ENCODE data around the gene INTS1. TPM values are rescaled to one million over a fixed set of nuclear protein-coding genes. Genes with fewer than 3 reads are reported as not detected.

Gene INTS1
- total RNA-seq, 1 experiment from 2014 or later = 122 TPM

- intact Hi-C loops (cut with micrococcal nuclease; ENCODE audit: unreplicated experiment) = no loop called here
- Histone ChIP-seq H3K4me3 (ENCODE audit: low read depth, low read length) (no peak overlapping the region), H3K9me3 (no peaks in the 10 kb centered on the region), H3K36me3 (ENCODE audit: control insufficient read depth, insufficient read depth, low read length) (no peaks in the 10 kb centered on the region; the same call in 1 of the 2 replicates), H3K27me3 (replicated peaks; ENCODE audit: control insufficient read depth, insufficient read depth, low read length) (no peaks in the 10 kb centered on the region), H3K4me1 (no peaks in the 10 kb centered on the region)
- BruUV-seq (replicated peaks) = no TSS peak
- no peak for DNase-seq
- Mint-ChIP-seq H3K36me3 (ENCODE audit: insufficient read depth, unreplicated experiment) (no peaks in the 10 kb centered on the region), H3K4me3 (ENCODE audit: unreplicated experiment) (no peak overlapping the region), H3K27me3 (ENCODE audit: insufficient read depth, unreplicated experiment) (no peaks in the 10 kb centered on the region), H3K9me3 (ENCODE audit: unreplicated experiment) (no peaks in the 10 kb centered on the region), H3K4me1 (ENCODE audit: low read depth, unreplicated experiment) (no peaks in the 10 kb centered on the region), H3K27ac (ENCODE audit: unreplicated experiment) (no peak overlapping the region)
- ChIA-PET POLR2A (no interaction called here), CTCF (interaction anchor here (0.5 to 1.1 kb wide), 2 partner anchors 26 to 215 kb away, joined by 3 read pairs; no protein-coding TSS in a partner anchor)
- TF ChIP-seq CTCF (IDR thresholded peaks at IDR 0.05; ENCODE audit: insufficient read depth in 1 of 2, low read depth in 1 of 2, low read length in 1 of 2, severe bottlenecking in 1 of 2, unreplicated experiment in 1 of 2) = no peak
These were observed 65.4 kb downstream of the INTS1 start for GRCh38 chr7:1438821-1439220.

- H3K27me3 Mint-ChIP-seq (ENCODE audit: insufficient read depth, unreplicated experiment) = no peaks in the 10 kb centered on the region
- Histone ChIP-seq H3K36me3 (ENCODE audit: control insufficient read depth, insufficient read depth, low read length) (no peaks in the 10 kb centered on the region; the same call in 1 of the 2 replicates), H3K4me3 (ENCODE audit: low read depth, low read length) (no peak overlapping the region), H3K9me3 (no peaks in the 10 kb centered on the region), H3K4me1 (no peaks in the 10 kb centered on the region), H3K27me3 (replicated peaks; ENCODE audit: control insufficient read depth, insufficient read depth, low read length) (no peaks in the 10 kb centered on the region)
- ChIA-PET CTCF (interaction anchor here (1.1 kb wide), 1 partner anchor 215 kb away, joined by 3 read pairs; no protein-coding TSS in a partner anchor), POLR2A (interaction anchor here (0.6 kb wide), 1 partner anchor 1147 kb away, joined by 5 read pairs; no protein-coding TSS in a partner anchor)
- no peaks in the 10 kb centered on the region for H3K9me3 Mint-ChIP-seq (ENCODE audit: unreplicated experiment)
- H3K27ac Mint-ChIP-seq (ENCODE audit: unreplicated experiment) = no peak overlapping the region
- TF ChIP-seq CTCF (IDR thresholded peaks at IDR 0.05; ENCODE audit: insufficient read depth in 1 of 2, low read depth in 1 of 2, low read length in 1 of 2, severe bottlenecking in 1 of 2, unreplicated experiment in 1 of 2) = no peak
- no peaks in the 10 kb centered on the region for H3K4me1 Mint-ChIP-seq (ENCODE audit: low read depth, unreplicated experiment)
- intact Hi-C loops (cut with micrococcal nuclease; ENCODE audit: unreplicated experiment) = no loop called here
- DNase-seq = no peak
- no TSS peak for BruUV-seq (replicated peaks)
- no peaks in the 10 kb centered on the region for H3K36me3 Mint-ChIP-seq (ENCODE audit: insufficient read depth, unreplicated experiment)
- no peak overlapping the region for H3K4me3 Mint-ChIP-seq (ENCODE audit: unreplicated experiment)
These were observed 66.0 kb downstream of the INTS1 start for GRCh38 chr7:1438208-1438607.

DNA sequence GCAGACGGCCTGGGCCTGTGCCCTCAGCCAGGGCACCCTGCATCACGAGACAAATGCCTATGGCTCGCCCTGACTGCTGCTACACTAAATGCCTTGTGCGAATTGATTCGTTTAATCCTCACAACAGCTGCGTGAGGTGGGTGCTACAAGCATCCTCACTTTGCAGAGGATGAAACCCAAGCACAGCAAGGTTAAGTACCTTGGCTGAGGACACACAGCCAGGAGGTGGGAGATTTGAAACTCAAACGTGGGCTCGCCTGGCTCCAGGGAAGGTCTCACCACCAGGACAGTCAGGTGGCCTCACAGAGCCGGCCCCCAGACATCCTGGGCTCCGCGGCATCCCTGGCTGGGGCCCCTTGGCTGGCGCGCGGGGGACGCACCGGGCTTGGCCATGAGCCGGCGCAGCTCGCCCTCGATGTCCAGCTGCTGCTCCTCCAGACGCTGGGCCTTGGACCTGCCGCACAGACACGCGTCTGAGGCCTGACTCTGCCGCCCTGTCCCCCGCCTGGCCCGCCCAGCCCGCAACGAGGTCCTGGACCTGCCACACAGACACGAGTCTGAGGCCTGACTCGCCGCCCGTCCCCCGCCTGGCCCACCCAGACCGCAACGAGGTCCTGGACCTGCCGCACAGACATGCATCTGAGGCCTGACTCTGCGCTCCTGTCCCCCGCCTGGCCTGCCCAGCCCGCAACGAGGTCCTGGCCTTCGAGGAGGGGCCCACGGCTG lies 66.9 kb downstream of the INTS1 start:
- intact Hi-C loops (cut with micrococcal nuclease; ENCODE audit: unreplicated experiment) = no loop called here

More for the DNA sequence above, 66.9 kb downstream of the INTS1 start:
- no peak overlapping the region for H3K4me3 Mint-ChIP-seq (ENCODE audit: unreplicated experiment)
- no peak for TF ChIP-seq CTCF (IDR thresholded peaks at IDR 0.05; ENCODE audit: insufficient read depth in 1 of 2, low read depth in 1 of 2, low read length in 1 of 2, severe bottlenecking in 1 of 2, unreplicated experiment in 1 of 2)
- no TSS peak for BruUV-seq (replicated peaks)
- no peaks in the 10 kb centered on the region for H3K9me3 ChIP-seq
- H3K9me3 Mint-ChIP-seq (ENCODE audit: unreplicated experiment) = no peaks in the 10 kb centered on the region
- peaks cover 2% of the 10 kb centered on the region for H3K27me3 Mint-ChIP-seq (ENCODE audit: insufficient read depth, unreplicated experiment)
- no peaks in the 10 kb centered on the region for H3K36me3 Mint-ChIP-seq (ENCODE audit: insufficient read depth, unreplicated experiment)
- H3K4me1 Mint-ChIP-seq (ENCODE audit: low read depth, unreplicated experiment) = peaks cover 4% of the 10 kb centered on the region
- POLR2A ChIA-PET = no interaction called here
- no peaks in the 10 kb centered on the region; the same call in 1 of the 2 replicates for H3K36me3 ChIP-seq (ENCODE audit: control insufficient read depth, insufficient read depth, low read length)
- H3K27ac Mint-ChIP-seq (ENCODE audit: unreplicated experiment) = no peak overlapping the region
- no peaks in the 10 kb centered on the region for H3K27me3 ChIP-seq (replicated peaks; ENCODE audit: control insufficient read depth, insufficient read depth, low read length)
- H3K4me3 ChIP-seq (ENCODE audit: low read depth, low read length) = no peak overlapping the region
- DNase-seq = no peak
- CTCF ChIA-PET = no interaction called here
- H3K4me1 ChIP-seq = peaks cover 8% of the 10 kb centered on the region; the same call in 1 of the 2 replicates
